H1 (cell line): Measurements from ENCODE around the gene PRSS23. TPM values are rescaled to one million over a fixed set of nuclear protein-coding genes. Genes with fewer than 3 reads are reported as not detected.

Source experiments
- CTCF ChIA-PET: fragments of 300-600 bp; sonication (Branson Sonifier 250); formaldehyde crosslinking; loops from one replicate; lab custom pipeline; 2021; ENCODE audit not compliant: partially characterized antibody; lab: Charles Lee
- POLR2A ChIA-PET: fragments of 300-600 bp; sonication (Branson Sonifier 250); formaldehyde crosslinking; loops from one replicate; lab custom pipeline; 2021; ENCODE audit warnings: inconsistent platforms; ENCODE audit not compliant: partially characterized antibody; lab: Charles Lee
- DNase-seq, 2 experiments: peaks; one replicate each; pipeline versions ENCODE4 v3.0.0 to v3.0.0-alpha.2; 2010 to 2022; ENCODE audit warnings: low spot score in 2 of 2, low read depth in 1 of 2, mixed read lengths in 1 of 2
- FAIRE-seq: peaks from 2 replicates; lab custom pipeline; 2011; peaks lifted over from hg19 to GRCh38; lab: Jason Lieb, UNC
- H2AFZ ChIP-seq: 2 replicates; pipeline ENCODE4 v1.8.1; 2012; ENCODE audit warnings: low read length, inconsistent platforms
- H2AK5ac ChIP-seq: 2 replicates; pipeline ENCODE4 v1.6.1; 2013; ENCODE audit warnings: low read depth, low read length
- H2BK120ac ChIP-seq: replicated peaks from 2 replicates; pipeline ENCODE3; 2013; ENCODE audit warnings: low read depth, low read length, inconsistent platforms
- H2BK12ac ChIP-seq: 2 replicates; pipeline ENCODE4 v1.6.1; 2013; ENCODE audit warnings: low read depth, low read length
- H2BK15ac ChIP-seq: 2 replicates; pipeline ENCODE4 v1.6.1; 2013; ENCODE audit warnings: low read length
- H2BK20ac ChIP-seq: 2 replicates; pipeline ENCODE4 v1.6.1; 2013; ENCODE audit warnings: low read length
- H2BK5ac ChIP-seq: 2 replicates; pipeline ENCODE4 v1.6.1; 2013; ENCODE audit warnings: low read depth, low read length
- H3K14ac ChIP-seq: 2 replicates; pipeline ENCODE4 v1.6.1; 2013; ENCODE audit warnings: inconsistent platforms; ENCODE audit not compliant: insufficient read length
- H3K18ac ChIP-seq: 2 replicates; pipeline ENCODE4 v1.6.1; 2013; ENCODE audit warnings: low read length; ENCODE audit errors: extremely low read depth
- H3K23ac ChIP-seq: 2 replicates; pipeline ENCODE4 v1.6.1; 2013; ENCODE audit warnings: inconsistent platforms; ENCODE audit not compliant: insufficient read length
- H3K23me2 ChIP-seq: 2 replicates; pipeline ENCODE4 v1.6.1; 2013; ENCODE audit warnings: low read depth, low read length
- H3K27ac ChIP-seq: 2 replicates; pipeline ENCODE4 v1.6.1; 2011; ENCODE audit warnings: low read depth, low read length, inconsistent platforms
- H3K27me3 ChIP-seq, 4 experiments: replicated peaks in 1 of 4; 1 replicate in 1 of 4; 2 replicates in 3 of 4; pipeline versions ENCODE4 v1.6.1 to v1.8.1; 2011 to 2013; ENCODE audit warnings: low read length in 3 of 4, mild to moderate bottlenecking in 3 of 4, inconsistent platforms in 2 of 4, mixed read lengths in 2 of 4, moderate library complexity in 1 of 4; ENCODE audit not compliant: control insufficient read depth in 3 of 4, insufficient read depth in 3 of 4; ENCODE audit errors: extremely low read depth in 1 of 4
- H3K36me3 ChIP-seq, 4 experiments: 2 replicates each; pipeline versions ENCODE4 v1.6.1 to v1.8.1; 2011 to 2013; ENCODE audit warnings: mild to moderate bottlenecking in 4 of 4, low read length in 3 of 4, moderate library complexity in 2 of 4, control low read depth in 1 of 4, inconsistent platforms in 1 of 4; ENCODE audit not compliant: insufficient read depth in 4 of 4, control insufficient read depth in 2 of 4
- H3K4ac ChIP-seq: replicated peaks from 2 replicates; pipeline ENCODE3; 2013; ENCODE audit warnings: low read length, low read depth, mixed read lengths, inconsistent platforms; ENCODE audit not compliant: insufficient read length
- H3K4me1 ChIP-seq, 4 experiments: replicated peaks in 1 of 4; 1 replicate in 1 of 4; 2 replicates in 3 of 4; pipeline versions ENCODE4 v1.6.1 to v1.8.1; 2011 to 2013; ENCODE audit warnings: low read length in 3 of 4, inconsistent platforms in 2 of 4, mixed read lengths in 1 of 4; ENCODE audit not compliant: insufficient read depth in 4 of 4, control insufficient read depth in 3 of 4
- H3K4me2 ChIP-seq, 2 experiments: 2 replicates each; pipeline versions ENCODE4 v1.6.1 to v1.8.1; 2011 to 2013; ENCODE audit warnings: low read depth in 2 of 2, low read length in 2 of 2, control low read depth in 1 of 2, inconsistent platforms in 1 of 2, mild to moderate bottlenecking in 1 of 2; ENCODE audit not compliant: insufficient read depth in 1 of 2
- H3K4me3 ChIP-seq, 4 experiments: fragments of 200-600, 300-600 bp in 1 of 4; sonication (generic), shearing (Covaris generic), sonication (Bioruptor Twin) in 1 of 4; 2 replicates each; pipeline versions ENCODE4 v1.5.1 to v1.8.1; 2011 to 2016; ENCODE audit warnings: low read length in 4 of 4, low read depth in 3 of 4, control low read depth in 2 of 4, inconsistent platforms in 2 of 4, mild to moderate bottlenecking in 2 of 4, mixed read lengths in 1 of 4, moderate library complexity in 1 of 4; ENCODE audit not compliant: insufficient read depth in 2 of 4; ENCODE audit errors: extremely low read depth in 1 of 4
- H3K56ac ChIP-seq: replicated peaks from 2 replicates; pipeline ENCODE3; 2013; ENCODE audit warnings: low read depth, mild to moderate bottlenecking, mixed read lengths, low read length, inconsistent platforms; ENCODE audit not compliant: insufficient read length
- H3K79me1 ChIP-seq: 2 replicates; pipeline ENCODE4 v1.6.1; 2013; ENCODE audit warnings: low read depth, low read length, control low read depth
- H3K79me2 ChIP-seq, 2 experiments: 2 replicates each; pipeline versions ENCODE4 v1.6.1 to v1.8.1; 2012 to 2013; ENCODE audit warnings: low read length in 2 of 2, mild to moderate bottlenecking in 2 of 2, inconsistent platforms in 1 of 2; ENCODE audit not compliant: insufficient read depth in 2 of 2, control insufficient read depth in 1 of 2
- H3K9ac ChIP-seq, 4 experiments: replicated peaks in 1 of 4; 1 replicate in 1 of 4; 2 replicates in 3 of 4; pipeline versions ENCODE4 v1.6.1 to v1.8.1; 2011 to 2013; ENCODE audit warnings: low read depth in 3 of 4, low read length in 3 of 4, control low read depth in 2 of 4, mild to moderate bottlenecking in 2 of 4, moderate library complexity in 2 of 4, inconsistent platforms in 1 of 4; ENCODE audit errors: extremely low read depth in 1 of 4
- H3K9me3 ChIP-seq, 2 experiments: 2 replicates each; pipeline versions ENCODE4 v1.6.1 to v1.8.1; 2012 to 2013; ENCODE audit warnings: mild to moderate bottlenecking in 2 of 2, moderate library complexity in 2 of 2, control low read depth in 1 of 2, inconsistent platforms in 1 of 2, low read depth in 1 of 2, low read length in 1 of 2, mixed read lengths in 1 of 2; ENCODE audit not compliant: insufficient read depth in 2 of 2
- H4K20me1 ChIP-seq, 2 experiments: replicated peaks in 1 of 2; 2 replicates each; pipeline versions ENCODE3 to v1.8.1; 2011 to 2013; ENCODE audit warnings: inconsistent platforms in 2 of 2, low read length in 2 of 2, mild to moderate bottlenecking in 1 of 2; ENCODE audit not compliant: insufficient read depth in 2 of 2, control insufficient read depth in 1 of 2
- H4K5ac ChIP-seq: 2 replicates; pipeline ENCODE4 v1.6.1; 2013; ENCODE audit warnings: low read length, low read depth, mixed read lengths, inconsistent platforms; ENCODE audit not compliant: insufficient read length
- H4K8ac ChIP-seq: 2 replicates; pipeline ENCODE4 v1.8.0; 2013; ENCODE audit warnings: mild to moderate bottlenecking, moderate library complexity, low read length, inconsistent platforms; ENCODE audit not compliant: insufficient read depth; ENCODE audit errors: extremely low read depth
- H4K91ac ChIP-seq: replicated peaks from 2 replicates; pipeline ENCODE3; 2013; ENCODE audit warnings: low read length, mixed read lengths, inconsistent platforms; ENCODE audit not compliant: insufficient read length
- BRCA1 ChIP-seq: IDR thresholded peaks from 2 replicates; pipeline ENCODE4 v1.6.1; 2012; ENCODE audit warnings: low read depth, low read length, improper control_type of control experiment
- CHD2 ChIP-seq: IDR thresholded peaks from 2 replicates; pipeline ENCODE4 v1.6.1; 2012; ENCODE audit warnings: low read length, improper control_type of control experiment
- CREB1 ChIP-seq: IDR thresholded peaks from 2 replicates; pipeline ENCODE4 v1.6.1; 2012; ENCODE audit warnings: inconsistent platforms
- HDAC2 ChIP-seq, 2 experiments: fragments of 300-600 bp in 1 of 2; sonication (generic) in 1 of 2; IDR thresholded peaks; 2 replicates each; pipeline ENCODE4 v1.6.1; 2011 to 2012; ENCODE audit warnings: low read depth in 2 of 2, low read length in 2 of 2, mild to moderate bottlenecking in 2 of 2, moderate library complexity in 2 of 2, borderline replicate concordance in 1 of 2, inconsistent platforms in 1 of 2
- NANOG ChIP-seq: IDR thresholded peaks from 2 replicates; pipeline ENCODE4 v1.6.1; 2011; ENCODE audit warnings: low read length, low read depth, mild to moderate bottlenecking, inconsistent platforms; ENCODE audit not compliant: insufficient read depth, poor library complexity, severe bottlenecking
- PHF8 ChIP-seq: fragments of 200-600 bp; sonication (generic); conservative IDR thresholded peaks from 2 replicates; pipeline ENCODE4 v1.7.1; 2012; ENCODE audit warnings: low read depth, mild to moderate bottlenecking, inconsistent platforms, low read length, moderate library complexity
- POU5F1 ChIP-seq: IDR thresholded peaks from 2 replicates; pipeline ENCODE4 v1.6.1; 2011; ENCODE audit warnings: low read depth, mild to moderate bottlenecking, low read length, moderate library complexity
- SIN3A ChIP-seq, 2 experiments: IDR thresholded peaks in 1 of 2; conservative IDR thresholded peaks in 1 of 2; 2 replicates each; pipeline ENCODE4 v1.6.1; 2011 to 2012; ENCODE audit warnings: low read length in 2 of 2, improper control_type of control experiment in 1 of 2, low read depth in 1 of 2, mild to moderate bottlenecking in 1 of 2
- SUZ12 ChIP-seq: fragments of 200-600 bp; sonication (generic); IDR thresholded peaks from 2 replicates; pipeline ENCODE4 v1.6.1; 2012; ENCODE audit warnings: mild to moderate bottlenecking, inconsistent platforms, low read length, moderate library complexity, mixed read lengths
- WGBS, 2 experiments: shearing (Covaris generic) in 1 of 2; methylation state at CpG; one replicate each; pipeline versions ENCODE4 v1.1.6 to v1.1.7; 2013 to 2015; ENCODE audit warnings: low lambda C conversion rate in 2 of 2, mixed read lengths in 2 of 2, inconsistent platforms in 1 of 2, low coverage in 1 of 2, missing lambda C conversion rate in 1 of 2; ENCODE audit not compliant: insufficient replicate concordance in 2 of 2, insufficient coverage in 1 of 2, insufficient read length in 1 of 2; ENCODE audit errors: extremely low coverage in 1 of 2, missing lambda C conversion rate in 1 of 2; 5-methylcytosine and 5-hydroxymethylcytosine counted together
- polyA plus RNA-seq, 7 experiments: library from polyadenylated mRNA; depleted of rRNA in 3 of 7; stranded (reverse) in 5 of 7; unstranded in 2 of 7; fragments of >200 nt in 5 of 7; fragments of 200-250 nt in 2 of 7; gene quantifications; 1 replicate in 5 of 7; 2 replicates in 1 of 7; 4 replicates in 1 of 7; pipeline versions ENCODE4 v1.2.1 to v1.2.3, GENCODE V29; 2011 to 2013; ENCODE audit warnings: missing spikeins in 2 of 7, mixed read lengths in 2 of 7
- total RNA-seq: library from RNA; stranded (reverse); fragmentation: NEBNext Ultra II Directional; extraction: Animal tissue kit (Norgen Biotek cat#: 25700); gene quantifications from 2 replicates; pipeline ENCODE4 v1.2.1, GENCODE V29; 2021

Gene PRSS23
- total and polyA plus RNA-seq, 2 of the 8 experiments (the other 6 are each of a cell fraction or from before 2014, with no cell fraction given) = 4.4 to 5.6 TPM

GRCh38 chr11:86798988-86799387 lies 1.4 kb upstream of the PRSS23 start:
- no peak for FAIRE-seq
- 89% methylated on average over 5 of the region's 5 CpGs; no CpG with 5 or more reads in 1 of the 2 experiments for WGBS, 2 experiments
- H3K79me2 ChIP-seq = no peaks in the 10 kb centered on the region
- TF ChIP-seq CHD2 (no peak), POU5F1 (no peak), HDAC2 (IDR thresholded peaks at IDR 0.05; ENCODE audit: borderline replicate concordance in 1 of 2, low read depth in 2 of 2, low read length in 2 of 2) (no peak), PHF8 (no peak), SUZ12 (no peak), NANOG (no peak), SIN3A (conservative IDR thresholded peaks at IDR 0.05 in 1 of 2, IDR thresholded peaks at IDR 0.05 in 1 of 2; ENCODE audit: low read depth in 1 of 2, low read length in 2 of 2) (no peak), CREB1 (no peak), BRCA1 (no peak)

More at GRCh38 chr11:86798988-86799387, 1.4 kb upstream of the PRSS23 start:
- H3K27ac ChIP-seq = no peak overlapping the region
- H2BK5ac ChIP-seq = no peak overlapping the region
- H4K20me1 ChIP-seq = no peaks in the 10 kb centered on the region
- no peak overlapping the region for H4K5ac ChIP-seq
- DNase-seq = no peak
- H3K23ac ChIP-seq = no peak overlapping the region
- no peak overlapping the region for H2BK15ac ChIP-seq
- H4K8ac ChIP-seq = no peak overlapping the region
- no peak overlapping the region for H2BK12ac ChIP-seq
- peaks cover 10% of the 10 kb centered on the region; the same call in 1 of the 2 replicates for H3K23me2 ChIP-seq
- no peak overlapping the region for H3K14ac ChIP-seq
- peaks cover 0 to 16% (median 13%) of the 10 kb centered on the region in 4 experiments; a peak in 4 of 7 replicates for H3K27me3 ChIP-seq
- H2AFZ ChIP-seq = no peak overlapping the region
- POLR2A ChIA-PET = interaction anchor here (1.4 to 2.3 kb wide), 2 partner anchors 10 to 343 kb away, joined by 3 to 5 read pairs; no protein-coding TSS in a partner anchor
- H3K4me1 ChIP-seq = peaks cover 0 to 10% (median 7%) of the 10 kb centered on the region in 4 experiments; a peak in 5 of 7 replicates
- H3K9me3 ChIP-seq = no peaks in the 10 kb centered on the region
- H3K18ac ChIP-seq = no peak overlapping the region
- no peaks in the 10 kb centered on the region for H3K36me3 ChIP-seq
- CTCF ChIA-PET = interaction anchor here (0.9 to 3.6 kb wide), 18 partner anchors 11 to 344 kb away, joined by 3 to 21 read pairs (median 4); partner anchors contain the start of gene ME3
- H2AK5ac ChIP-seq = no peak overlapping the region
- no peak overlapping the region for H3K4me3 ChIP-seq
- H4K91ac ChIP-seq = no peak overlapping the region
- H3K9ac ChIP-seq = no peak overlapping the region
- H2BK20ac ChIP-seq = no peak overlapping the region
- no peak overlapping the region for H3K4ac ChIP-seq
- no peak overlapping the region for H2BK120ac ChIP-seq
- no peak overlapping the region for H3K56ac ChIP-seq
- H3K79me1 ChIP-seq = no peaks in the 10 kb centered on the region
- H3K4me2 ChIP-seq = peak overlapping the region in 1 of 2 experiments; percentile 91; a peak in 1 of 4 replicates
